ENCODE measurements around the gene ZNF148. TPM values are rescaled to one million over a fixed set of nuclear protein-coding genes. Genes with fewer than 3 reads are reported as not detected.

ZNF148 gene
- total RNA-seq, 1 donor from 2014 or later = 31.6 TPM

GRCh38 chr3:125337506-125337905 is 37.6 kb downstream of the ZNF148 start:
- Mint-ChIP-seq H3K4me3 (ENCODE audit: unreplicated experiment) (no peak overlapping the region), H3K4me1 (ENCODE audit: low read depth, unreplicated experiment) (no peaks in the 10 kb centered on the region), H3K9me3 (ENCODE audit: unreplicated experiment) (peaks cover 3% of the 10 kb centered on the region), H3K27me3 (ENCODE audit: unreplicated experiment) (no peaks in the 10 kb centered on the region), H3K36me3 (ENCODE audit: unreplicated experiment) (no peaks in the 10 kb centered on the region), H3K27ac (ENCODE audit: unreplicated experiment) (no peak overlapping the region)
- no peak for TF ChIP-seq CTCF (IDR thresholded peaks at IDR 0.05; ENCODE audit: partially characterized antibody, unreplicated experiment)
- DNase-seq = no peak

- no peak for DNase-seq
- Mint-ChIP-seq H3K4me3 (ENCODE audit: unreplicated experiment) (no peak overlapping the region), H3K27ac (ENCODE audit: unreplicated experiment) (no peak overlapping the region), H3K9me3 (ENCODE audit: unreplicated experiment) (peaks cover 1% of the 10 kb centered on the region), H3K27me3 (ENCODE audit: unreplicated experiment) (no peaks in the 10 kb centered on the region), H3K36me3 (ENCODE audit: unreplicated experiment) (no peaks in the 10 kb centered on the region), H3K4me1 (ENCODE audit: low read depth, unreplicated experiment) (no peaks in the 10 kb centered on the region)
- no peak for TF ChIP-seq CTCF (IDR thresholded peaks at IDR 0.05; ENCODE audit: partially characterized antibody, unreplicated experiment)
Measured at GRCh38 chr3:125334675-125335560, 40.2 kb downstream of the ZNF148 start.

- H3K27me3 Mint-ChIP-seq (ENCODE audit: unreplicated experiment) = no peaks in the 10 kb centered on the region
- peaks cover 1% of the 10 kb centered on the region for H3K9me3 Mint-ChIP-seq (ENCODE audit: unreplicated experiment)
- no peak overlapping the region for H3K27ac Mint-ChIP-seq (ENCODE audit: unreplicated experiment)
- TF ChIP-seq CTCF (IDR thresholded peaks at IDR 0.05; ENCODE audit: partially characterized antibody, unreplicated experiment) = no peak
- H3K36me3 Mint-ChIP-seq (ENCODE audit: unreplicated experiment) = no peaks in the 10 kb centered on the region
- no peak overlapping the region for H3K4me3 Mint-ChIP-seq (ENCODE audit: unreplicated experiment)
- no peaks in the 10 kb centered on the region for H3K4me1 Mint-ChIP-seq (ENCODE audit: low read depth, unreplicated experiment)
- DNase-seq = no peak
Measured at GRCh38 chr3:125332504-125332903, 42.6 kb downstream of the ZNF148 start.

GRCh38 chr3:125331243-125331642 is 43.9 kb downstream of the ZNF148 start:
- H3K36me3 Mint-ChIP-seq (ENCODE audit: unreplicated experiment) = no peaks in the 10 kb centered on the region
- peaks cover 1% of the 10 kb centered on the region for H3K9me3 Mint-ChIP-seq (ENCODE audit: unreplicated experiment)
- H3K27ac Mint-ChIP-seq (ENCODE audit: unreplicated experiment) = no peak overlapping the region
- H3K4me1 Mint-ChIP-seq (ENCODE audit: low read depth, unreplicated experiment) = no peaks in the 10 kb centered on the region
- DNase-seq = no peak
- H3K4me3 Mint-ChIP-seq (ENCODE audit: unreplicated experiment) = no peak overlapping the region
- no peak for TF ChIP-seq CTCF (IDR thresholded peaks at IDR 0.05; ENCODE audit: partially characterized antibody, unreplicated experiment)
- H3K27me3 Mint-ChIP-seq (ENCODE audit: unreplicated experiment) = no peaks in the 10 kb centered on the region

GRCh38 chr3:125326957-125327356 is 48.2 kb downstream of the ZNF148 start:
- no peak overlapping the region for H3K4me3 Mint-ChIP-seq (ENCODE audit: unreplicated experiment)
- no peaks in the 10 kb centered on the region for H3K27me3 Mint-ChIP-seq (ENCODE audit: unreplicated experiment)
- H3K36me3 Mint-ChIP-seq (ENCODE audit: unreplicated experiment) = peaks cover 17% of the 10 kb centered on the region

More at GRCh38 chr3:125326957-125327356, 48.2 kb downstream of the ZNF148 start:
- Mint-ChIP-seq H3K27ac (ENCODE audit: unreplicated experiment) (no peak overlapping the region), H3K9me3 (ENCODE audit: unreplicated experiment) (peaks cover 3% of the 10 kb centered on the region), H3K4me1 (ENCODE audit: low read depth, unreplicated experiment) (no peaks in the 10 kb centered on the region)
- no peak for DNase-seq
- no peak for TF ChIP-seq CTCF (IDR thresholded peaks at IDR 0.05; ENCODE audit: partially characterized antibody, unreplicated experiment)

Data from glutamatergic neuron (in vitro differentiated cells).